Gastrocnemius medialis (tissue), 4 donors: ENCODE data around the gene UTP11.

Experiments used
- CTCF ChIP-seq, 5 experiments: fragments of 450-650 bp in 3 of 5; fragments of 200-600 bp in 2 of 5; sonication (generic) in 2 of 5; IDR thresholded peaks in 4 of 5; conservative IDR thresholded peaks in 1 of 5; 1 replicate in 4 of 5; 2 replicates in 1 of 5; pipeline ENCODE4 v1.5.1; 2016 to 2019; ENCODE audit warnings: antibody characterized with exemption in 5 of 5, mild to moderate bottlenecking in 3 of 5, moderate library complexity in 3 of 5
- POLR2A ChIP-seq, 2 donors: fragments of 450-650 bp; IDR thresholded peaks; one replicate each; pipeline ENCODE4 v1.6.1; 2017; ENCODE audit warnings: antibody characterized with exemption in 2 of 2, mild to moderate bottlenecking in 2 of 2, moderate library complexity in 2 of 2

- TF ChIP-seq CTCF (IDR thresholded peaks at IDR 0.05 in 4 of 5, conservative IDR thresholded peaks at IDR 0.05 in 1 of 5) (no peak), POLR2A (IDR thresholded peaks at IDR 0.05) (no peak)
Observed at GRCh38 chr1:38038861-38039260, 26.3 kb downstream of the UTP11 start.
